Stimulated activated effector memory CD8-positive, alpha-beta T cell treated with anti-CD3 and anti-CD28 coated beads, Interleukin-12 subunit alpha, Interleukin-12 subunit beta, amount 100 ng/mL, for 72 hours (primary cell): ENCODE data around the gene WDR49.

Source experiments
- ATAC-seq: fragments of 150-1000 bp; cut with Tn5 transposase; 2 replicates; pipeline ENCODE4 v1.10.0; 2021
- DNase-seq, 2 donors: peaks; one replicate each; pipeline ENCODE4 v3.0.0; 2021 to 2022; ENCODE audit warnings: low spot score in 2 of 2
- H3K27ac Mint-ChIP-seq: one replicate; pipeline ENCODE4 v1.8.0; 2022; ENCODE audit warnings: mild to moderate bottlenecking, mixed read lengths
- H3K36me3 Mint-ChIP-seq: one replicate; pipeline ENCODE4 v1.8.0; 2022; ENCODE audit warnings: mild to moderate bottlenecking, mixed read lengths
- H3K4me1 Mint-ChIP-seq: one replicate; pipeline ENCODE4 v1.8.0; 2022; ENCODE audit warnings: mixed read lengths
- H3K4me3 Mint-ChIP-seq: one replicate; pipeline ENCODE4 v1.8.0; 2022; ENCODE audit warnings: mild to moderate bottlenecking, mixed read lengths
- H3K9me3 Mint-ChIP-seq: one replicate; pipeline ENCODE4 v1.8.0; 2022; ENCODE audit warnings: mixed read lengths

WDR49 gene

DNA sequence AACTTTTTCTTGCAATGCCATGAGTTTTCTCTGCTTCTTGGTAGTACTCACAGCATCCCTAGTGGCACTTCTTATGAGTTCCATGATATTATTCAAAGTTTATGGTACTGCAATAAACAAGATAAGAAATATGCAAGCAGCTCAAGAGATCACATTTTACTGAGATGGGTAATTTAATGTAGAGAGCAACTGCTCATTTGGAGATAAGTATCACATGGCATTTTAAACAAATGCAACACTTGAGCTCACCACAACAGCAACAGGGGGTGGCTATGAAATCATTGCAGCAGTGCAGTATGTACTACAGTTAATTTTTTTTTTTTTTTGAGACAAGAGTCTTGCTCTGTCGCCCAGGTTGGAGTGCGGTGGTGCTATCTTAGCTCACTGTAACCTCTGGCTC is 85.1 kb downstream of the WDR49 start:
- Mint-ChIP-seq H3K4me1 (no peaks in the 10 kb centered on the region), H3K4me3 (no peak overlapping the region), H3K36me3 (no peaks in the 10 kb centered on the region), H3K9me3 (no peaks in the 10 kb centered on the region), H3K27ac (no peak overlapping the region)
- DNase-seq (no peak), ATAC-seq (no peak)

GRCh38 chr3:167565489-167565888 is 88.3 kb downstream of the WDR49 start:
- Mint-ChIP-seq H3K4me3 (no peak overlapping the region), H3K36me3 (no peaks in the 10 kb centered on the region), H3K27ac (no peak overlapping the region), H3K9me3 (no peaks in the 10 kb centered on the region), H3K4me1 (no peaks in the 10 kb centered on the region)
- DNase-seq (no peak), ATAC-seq (no peak)

GRCh38 chr3:167564612-167565011 is 89.1 kb downstream of the WDR49 start:
- ATAC-seq (no peak), DNase-seq (no peak)
- no peaks in the 10 kb centered on the region for H3K9me3 Mint-ChIP-seq
- no peak overlapping the region for H3K27ac Mint-ChIP-seq
- H3K4me1 Mint-ChIP-seq: no peaks in the 10 kb centered on the region
- H3K4me3 Mint-ChIP-seq: no peak overlapping the region
- no peaks in the 10 kb centered on the region for H3K36me3 Mint-ChIP-seq

- ATAC-seq (no peak), DNase-seq (no peak)
- Mint-ChIP-seq H3K27ac (no peak overlapping the region), H3K36me3 (no peaks in the 10 kb centered on the region), H3K4me1 (no peaks in the 10 kb centered on the region), H3K9me3 (no peaks in the 10 kb centered on the region), H3K4me3 (no peak overlapping the region)
Measured at GRCh38 chr3:167559924-167560323, 93.8 kb downstream of the WDR49 start.

- Mint-ChIP-seq H3K4me3 (no peak overlapping the region), H3K27ac (no peak overlapping the region), H3K9me3 (no peaks in the 10 kb centered on the region), H3K36me3 (no peaks in the 10 kb centered on the region), H3K4me1 (no peaks in the 10 kb centered on the region)
- DNase-seq: no peak
- ATAC-seq: no peak
Measured at GRCh38 chr3:167554898-167555297, 98.8 kb downstream of the WDR49 start.

DNA sequence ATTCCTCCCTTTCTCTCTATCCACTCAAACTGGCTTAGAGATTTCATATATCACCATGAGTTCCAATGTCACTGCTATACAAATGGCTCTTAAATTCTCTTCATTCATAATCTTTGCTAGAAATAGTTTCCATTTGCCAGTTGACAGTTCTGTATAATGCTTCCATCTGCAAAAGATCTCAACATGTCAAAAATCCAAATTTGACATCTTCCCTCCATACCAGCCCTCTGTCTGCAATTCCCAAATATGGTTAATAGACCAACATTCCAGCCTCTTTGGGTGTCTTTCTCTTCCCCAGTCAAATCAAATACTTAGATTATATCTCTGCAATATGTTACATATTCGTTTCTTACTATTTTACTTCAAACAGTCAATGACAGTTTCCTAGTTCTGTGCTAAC is 115.7 kb downstream of the WDR49 start:
- Mint-ChIP-seq H3K4me1 (no peaks in the 10 kb centered on the region), H3K27ac (no peak overlapping the region), H3K4me3 (no peak overlapping the region), H3K36me3 (no peaks in the 10 kb centered on the region), H3K9me3 (peaks cover 12% of the 10 kb centered on the region)
- DNase-seq (no peak), ATAC-seq (no peak)

DNA sequence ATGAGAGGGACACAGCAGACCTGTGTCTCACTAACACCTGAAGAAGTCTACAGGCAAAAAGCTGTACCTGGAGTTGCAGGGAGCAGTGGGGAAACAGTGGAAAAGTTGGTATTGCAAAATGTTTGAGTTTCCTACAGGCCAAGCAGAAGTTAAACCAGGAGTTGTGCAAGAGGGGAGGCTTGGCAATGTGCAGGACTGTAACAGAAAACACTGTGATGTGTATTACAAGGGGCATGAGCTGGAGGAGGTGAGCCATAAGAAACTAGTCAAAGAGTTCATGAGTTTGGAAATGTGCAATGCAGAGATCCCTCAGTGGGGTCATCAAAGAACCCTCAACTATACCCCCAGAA is 132.8 kb downstream of the WDR49 start:
- Mint-ChIP-seq H3K4me1 (no peaks in the 10 kb centered on the region), H3K36me3 (no peaks in the 10 kb centered on the region), H3K27ac (no peak overlapping the region), H3K4me3 (no peak overlapping the region), H3K9me3 (no peaks in the 10 kb centered on the region)
- ATAC-seq (no peak), DNase-seq (no peak)

DNA sequence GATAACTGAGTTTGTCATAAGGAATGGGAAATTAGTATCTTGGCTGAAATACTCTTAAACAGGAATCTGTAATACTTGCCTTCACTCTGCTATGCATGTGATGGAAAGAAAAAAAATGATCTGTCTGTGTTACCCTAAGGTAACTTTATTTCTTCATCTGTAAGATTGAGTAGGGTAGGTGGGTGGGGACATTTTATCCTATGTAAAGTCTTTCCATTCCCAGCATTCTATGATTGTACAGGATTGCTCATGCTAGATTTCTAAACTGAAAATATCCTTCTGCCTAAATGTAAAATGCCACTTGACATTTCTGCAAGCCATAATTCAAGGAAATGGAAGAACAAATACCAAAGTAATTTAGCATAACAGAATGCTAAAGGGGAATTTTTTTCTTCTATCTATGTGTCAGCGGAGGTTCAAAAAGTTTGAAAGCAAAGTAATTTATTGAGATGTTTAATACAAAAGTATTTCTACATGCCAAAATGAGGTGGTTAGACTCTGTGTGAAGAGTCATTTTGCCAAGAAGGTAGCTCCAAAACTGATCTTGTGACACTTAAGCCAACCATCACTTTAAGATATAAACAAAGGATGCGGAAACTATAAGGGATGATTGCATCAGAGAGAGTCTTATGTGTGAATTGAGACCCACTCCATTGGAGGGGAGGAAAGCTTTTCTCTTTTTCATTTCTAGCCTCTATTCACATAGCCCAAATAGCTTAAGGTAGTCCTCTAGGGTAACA is 133.3 kb downstream of the WDR49 start:
- DNase-seq (no peak), ATAC-seq (no peak)
- Mint-ChIP-seq H3K27ac (no peak overlapping the region), H3K4me3 (no peak overlapping the region), H3K4me1 (no peaks in the 10 kb centered on the region), H3K9me3 (no peaks in the 10 kb centered on the region), H3K36me3 (no peaks in the 10 kb centered on the region)

- H3K9me3 Mint-ChIP-seq: no peaks in the 10 kb centered on the region
- H3K4me3 Mint-ChIP-seq: no peak overlapping the region
- ATAC-seq (no peak), DNase-seq (no peak)
- no peaks in the 10 kb centered on the region for H3K4me1 Mint-ChIP-seq
- H3K27ac Mint-ChIP-seq: no peak overlapping the region
- no peaks in the 10 kb centered on the region for H3K36me3 Mint-ChIP-seq
Measured at GRCh38 chr3:167507954-167508353, 145.8 kb downstream of the WDR49 start.

DNA sequence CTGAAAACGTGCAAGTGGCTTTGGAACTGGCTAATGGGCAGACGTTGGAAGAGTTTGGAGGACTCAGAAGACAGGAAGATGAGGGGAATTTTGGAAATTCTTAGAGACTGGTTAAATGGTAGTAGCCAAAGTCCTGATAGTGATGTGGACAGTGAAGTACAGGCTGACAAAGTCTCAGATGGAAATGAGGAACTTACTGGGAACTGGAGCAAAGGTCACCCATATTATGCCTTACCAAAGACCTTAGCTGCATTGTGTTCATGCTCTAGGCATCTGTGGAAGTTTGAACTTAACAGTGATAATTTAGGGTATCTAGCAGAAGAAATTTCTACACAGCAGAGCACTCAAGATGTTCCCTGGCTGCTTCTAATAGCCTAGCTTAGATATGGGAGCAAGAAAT is 151.3 kb downstream of the WDR49 start:
- H3K4me1 Mint-ChIP-seq: no peaks in the 10 kb centered on the region
- ATAC-seq (no peak), DNase-seq (no peak)
- no peaks in the 10 kb centered on the region for H3K36me3 Mint-ChIP-seq
- no peaks in the 10 kb centered on the region for H3K9me3 Mint-ChIP-seq
- H3K4me3 Mint-ChIP-seq: no peak overlapping the region
- no peak overlapping the region for H3K27ac Mint-ChIP-seq

- Mint-ChIP-seq H3K27ac (no peak overlapping the region), H3K4me3 (no peak overlapping the region), H3K4me1 (no peaks in the 10 kb centered on the region), H3K36me3 (no peaks in the 10 kb centered on the region), H3K9me3 (no peaks in the 10 kb centered on the region)
- DNase-seq: no peak
- no peak for ATAC-seq
Measured at GRCh38 chr3:167501941-167502340, 151.8 kb downstream of the WDR49 start.

- no peaks in the 10 kb centered on the region for H3K9me3 Mint-ChIP-seq
- no peak overlapping the region for H3K27ac Mint-ChIP-seq
- no peak for DNase-seq
- no peak overlapping the region for H3K4me3 Mint-ChIP-seq
- no peaks in the 10 kb centered on the region for H3K4me1 Mint-ChIP-seq
- H3K36me3 Mint-ChIP-seq: no peaks in the 10 kb centered on the region
- ATAC-seq: no peak
Measured at GRCh38 chr3:167497903-167498302, 155.8 kb downstream of the WDR49 start.

GRCh38 chr3:167493244-167493643 is 160.5 kb downstream of the WDR49 start:
- H3K36me3 Mint-ChIP-seq: no peaks in the 10 kb centered on the region
- H3K9me3 Mint-ChIP-seq: no peaks in the 10 kb centered on the region
- no peak for ATAC-seq
- no peaks in the 10 kb centered on the region for H3K4me1 Mint-ChIP-seq
- H3K4me3 Mint-ChIP-seq: no peak overlapping the region
- H3K27ac Mint-ChIP-seq: no peak overlapping the region
- DNase-seq: no peak

- H3K27ac Mint-ChIP-seq: no peak overlapping the region
- H3K4me1 Mint-ChIP-seq: no peaks in the 10 kb centered on the region
- ATAC-seq (no peak), DNase-seq (no peak)
- H3K9me3 Mint-ChIP-seq: no peaks in the 10 kb centered on the region
- no peaks in the 10 kb centered on the region for H3K36me3 Mint-ChIP-seq
- H3K4me3 Mint-ChIP-seq: no peak overlapping the region
Measured at GRCh38 chr3:167491621-167492020, 162.1 kb downstream of the WDR49 start.

DNA sequence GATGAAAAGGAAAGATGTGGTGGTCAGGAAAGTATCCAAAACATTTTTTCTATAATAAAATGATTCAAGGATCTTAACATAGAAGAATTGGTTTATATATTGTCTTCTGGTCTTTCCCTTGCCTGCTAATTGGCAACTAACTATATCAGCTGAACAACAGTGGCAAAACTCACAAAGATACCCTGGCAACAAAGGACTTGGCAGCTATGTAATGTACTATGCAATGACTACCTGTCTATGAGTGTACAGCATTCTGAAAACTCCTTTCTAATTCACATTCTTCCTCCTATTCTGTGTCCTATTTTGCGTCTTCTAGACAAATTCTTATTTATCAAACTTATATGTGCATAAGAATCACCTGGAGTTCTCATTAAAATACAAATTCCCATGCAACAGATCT is 164.2 kb downstream of the WDR49 start:
- Mint-ChIP-seq H3K27ac (no peak overlapping the region), H3K4me1 (no peaks in the 10 kb centered on the region), H3K9me3 (no peaks in the 10 kb centered on the region), H3K36me3 (no peaks in the 10 kb centered on the region), H3K4me3 (no peak overlapping the region)
- DNase-seq (no peak), ATAC-seq (no peak)

GRCh38 chr3:167487556-167487955 is 166.2 kb downstream of the WDR49 start:
- ATAC-seq: no peak
- Mint-ChIP-seq H3K4me1 (no peaks in the 10 kb centered on the region), H3K4me3 (no peak overlapping the region), H3K27ac (no peak overlapping the region), H3K36me3 (no peaks in the 10 kb centered on the region), H3K9me3 (no peaks in the 10 kb centered on the region)
- DNase-seq: no peak

GRCh38 chr3:167484551-167484950 is 169.2 kb downstream of the WDR49 start:
- DNase-seq (no peak), ATAC-seq (no peak)
- Mint-ChIP-seq H3K9me3 (peaks cover 4% of the 10 kb centered on the region), H3K36me3 (no peaks in the 10 kb centered on the region), H3K4me1 (no peaks in the 10 kb centered on the region), H3K27ac (no peak overlapping the region), H3K4me3 (no peak overlapping the region)
